Fibroblast of mammary gland (primary cell): ENCODE results near the gene TSPAN12.

Experiments used
- DNase-seq: peaks from one replicate; pipeline ENCODE4 v3.0.0-alpha.2; 2010; ENCODE audit warnings: low read depth
- H3K4me3 ChIP-seq: 2 replicates; pipeline ENCODE4 v1.5.1; 2011; ENCODE audit warnings: low read depth, mild to moderate bottlenecking, low read length, moderate library complexity; ENCODE audit not compliant: control insufficient read depth
- TF ChIP-seq, protein P1 (sequence below): conservative IDR thresholded peaks from 2 replicates; pipeline ENCODE4 v1.5.1; 2011; ENCODE audit warnings: low read depth, low read length, inconsistent platforms; ENCODE audit not compliant: control insufficient read depth, insufficient read depth

TSPAN12 gene

DNA sequence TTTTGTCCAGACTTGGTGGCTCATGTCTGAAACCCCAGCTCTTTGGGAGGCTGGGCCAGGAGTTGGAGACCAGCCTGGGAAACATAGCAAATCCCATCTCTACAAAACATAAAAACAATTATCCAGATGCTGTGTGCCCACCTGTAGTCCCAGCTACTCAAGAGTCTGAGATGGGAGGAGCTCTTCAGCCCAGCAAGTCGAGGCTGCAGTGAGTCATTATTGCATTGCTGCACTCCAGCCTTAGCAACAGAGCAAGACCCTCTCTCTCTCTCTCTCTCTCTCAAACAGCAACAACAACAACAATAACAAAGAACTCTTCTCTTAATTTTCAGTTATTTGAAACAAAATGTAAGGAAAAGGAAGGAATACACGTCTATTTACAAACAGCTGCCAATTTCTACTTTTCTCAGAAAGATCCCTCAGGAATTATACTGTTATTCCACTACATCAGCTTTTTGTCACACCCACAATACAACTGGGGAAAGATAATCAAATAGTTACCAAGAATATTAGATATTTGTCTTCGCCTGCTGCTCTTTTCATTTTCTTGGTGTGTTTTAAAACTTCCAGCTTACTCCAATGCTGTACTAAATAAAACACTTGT, 5.1 kb upstream of the TSPAN12 start:
- no peak for DNase-seq
- H3K4me3 ChIP-seq: no peak overlapping the region
- TF ChIP-seq, protein P1, sequence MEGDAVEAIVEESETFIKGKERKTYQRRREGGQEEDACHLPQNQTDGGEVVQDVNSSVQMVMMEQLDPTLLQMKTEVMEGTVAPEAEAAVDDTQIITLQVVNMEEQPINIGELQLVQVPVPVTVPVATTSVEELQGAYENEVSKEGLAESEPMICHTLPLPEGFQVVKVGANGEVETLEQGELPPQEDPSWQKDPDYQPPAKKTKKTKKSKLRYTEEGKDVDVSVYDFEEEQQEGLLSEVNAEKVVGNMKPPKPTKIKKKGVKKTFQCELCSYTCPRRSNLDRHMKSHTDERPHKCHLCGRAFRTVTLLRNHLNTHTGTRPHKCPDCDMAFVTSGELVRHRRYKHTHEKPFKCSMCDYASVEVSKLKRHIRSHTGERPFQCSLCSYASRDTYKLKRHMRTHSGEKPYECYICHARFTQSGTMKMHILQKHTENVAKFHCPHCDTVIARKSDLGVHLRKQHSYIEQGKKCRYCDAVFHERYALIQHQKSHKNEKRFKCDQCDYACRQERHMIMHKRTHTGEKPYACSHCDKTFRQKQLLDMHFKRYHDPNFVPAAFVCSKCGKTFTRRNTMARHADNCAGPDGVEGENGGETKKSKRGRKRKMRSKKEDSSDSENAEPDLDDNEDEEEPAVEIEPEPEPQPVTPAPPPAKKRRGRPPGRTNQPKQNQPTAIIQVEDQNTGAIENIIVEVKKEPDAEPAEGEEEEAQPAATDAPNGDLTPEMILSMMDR: no peak

DNA sequence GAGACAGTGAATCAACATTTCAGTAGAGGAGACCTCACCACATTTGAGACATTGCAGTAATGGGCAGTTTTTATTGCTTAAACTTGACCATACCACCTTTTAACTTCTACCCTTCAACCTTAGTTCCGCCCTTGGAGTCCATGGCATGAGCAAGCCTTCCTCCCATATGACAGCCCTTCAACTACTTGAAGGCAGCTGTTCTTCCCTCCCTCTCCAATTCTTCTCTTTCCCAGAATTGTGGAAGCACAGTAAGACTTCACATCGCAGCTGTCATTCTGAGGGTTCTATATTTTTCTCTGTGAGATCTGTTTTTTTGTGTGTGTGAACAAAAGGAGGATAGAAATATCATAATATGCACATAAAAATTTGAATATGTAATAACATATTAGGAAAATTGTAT, 2.2 kb upstream of the TSPAN12 start:
- DNase-seq: no peak
- TF ChIP-seq, protein P1: no peak
- no peak overlapping the region for H3K4me3 ChIP-seq

DNA sequence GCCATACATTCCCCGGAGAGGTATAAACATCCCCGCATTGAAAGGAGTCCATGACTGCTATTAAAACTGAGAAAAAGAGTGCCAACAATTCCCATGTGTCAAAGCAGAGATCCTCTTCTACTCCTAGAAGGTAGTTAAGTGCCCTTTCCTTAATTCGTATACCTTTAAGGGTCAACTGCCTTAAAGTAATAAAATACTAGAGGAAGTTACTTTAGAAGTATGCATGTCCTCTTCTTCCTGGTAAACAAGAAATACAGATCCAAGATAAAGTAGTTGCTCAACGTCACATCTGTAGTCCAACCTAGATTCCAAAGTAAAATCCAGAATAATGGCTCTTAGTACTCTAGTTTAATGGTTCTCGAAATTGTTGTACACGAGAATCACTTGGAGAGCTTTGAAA, 1.5 kb upstream of the TSPAN12 start:
- DNase-seq: no peak
- TF ChIP-seq, protein P1: no peak
- H3K4me3 ChIP-seq: no peak overlapping the region

DNA sequence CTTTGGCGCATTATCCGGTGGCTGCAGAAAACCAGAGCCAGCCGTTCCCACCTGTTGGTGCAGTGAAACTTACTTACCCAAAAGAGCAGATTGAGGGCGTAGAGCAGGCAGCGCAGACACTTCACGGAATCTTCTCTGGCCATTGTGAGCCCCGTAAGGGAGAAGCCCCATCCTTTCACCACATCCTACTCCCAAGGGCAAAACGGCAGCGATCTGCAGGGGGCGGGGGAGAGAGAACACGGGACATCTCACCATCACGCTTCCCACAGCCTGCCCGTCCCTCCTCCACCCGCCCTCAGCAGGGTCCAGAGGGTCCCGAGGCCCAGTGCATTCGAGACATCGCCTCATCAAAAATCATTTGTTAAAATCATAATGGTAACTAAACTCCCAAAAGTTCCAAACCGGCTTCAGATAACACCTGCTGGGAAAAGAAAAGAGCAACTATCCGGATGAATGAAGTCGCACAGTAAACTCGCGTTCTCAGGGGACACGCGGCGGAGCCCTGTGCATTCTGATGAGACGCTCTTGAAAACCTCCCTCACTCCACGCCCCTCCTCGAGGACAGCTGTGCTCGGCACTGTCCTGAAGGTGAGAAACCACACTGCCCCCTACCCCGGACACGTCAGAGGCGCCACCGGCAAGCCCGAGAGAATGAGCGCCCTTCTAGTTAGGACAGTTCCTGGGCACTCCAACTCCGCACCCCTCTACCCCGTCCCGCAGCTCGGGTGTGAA, 1.2 kb downstream of the TSPAN12 start:
- H3K4me3 ChIP-seq: peak overlapping the region; percentile 64
- peak; percentile 14 for DNase-seq
- TF ChIP-seq, protein P1: no peak

DNA sequence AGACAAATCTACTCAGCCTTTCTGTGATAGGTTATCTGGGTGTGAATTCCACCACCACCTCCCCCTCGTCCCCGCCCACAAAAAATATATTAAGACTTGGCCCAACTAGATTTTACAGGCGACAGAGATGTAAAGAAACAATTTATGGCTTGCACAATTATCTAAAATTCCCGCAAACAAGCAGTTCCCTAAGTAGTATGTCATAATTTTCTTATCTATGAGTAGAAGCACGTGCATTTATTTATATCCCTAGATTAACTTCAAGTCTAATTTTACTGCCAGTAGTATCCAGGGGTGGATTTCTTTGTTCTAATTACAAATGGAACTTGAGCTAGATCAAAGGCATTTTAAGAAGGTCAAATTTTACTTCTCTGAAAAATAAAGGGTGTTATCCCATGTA, 1.7 kb downstream of the TSPAN12 start:
- no peak for DNase-seq
- TF ChIP-seq, protein P1: no peak
- no peak overlapping the region for H3K4me3 ChIP-seq

DNA sequence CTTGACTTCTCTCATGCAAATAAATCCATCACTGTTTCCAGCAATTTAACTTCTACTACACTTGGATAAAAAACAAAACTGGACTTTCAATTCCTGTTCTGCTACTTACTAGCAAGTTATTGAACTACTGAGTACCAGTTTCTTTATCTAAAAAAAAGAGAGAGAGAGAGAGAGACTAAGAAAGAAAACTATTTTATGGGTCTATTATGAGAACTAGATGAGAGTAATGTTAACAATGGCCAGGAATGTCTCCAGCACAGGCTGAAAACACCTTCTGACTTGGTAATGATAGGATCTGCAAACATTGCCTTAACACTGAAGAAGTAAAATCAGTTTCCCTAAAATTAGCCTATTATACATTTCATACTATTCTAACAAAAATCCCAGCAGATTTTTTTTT, 5.2 kb downstream of the TSPAN12 start:
- DNase-seq: no peak
- H3K4me3 ChIP-seq: no peak overlapping the region
- TF ChIP-seq, protein P1: no peak
